Occipital lobe (tissue), 2 donors: ENCODE results near the gene LTBP3. TPM values are rescaled to one million over a fixed set of nuclear protein-coding genes. Genes with fewer than 3 reads are reported as not detected.
"Not testable (repeated sequence)": the region's sequence is repeated elsewhere in the genome, so short reads cannot be mapped to it uniquely, and the experiment has no call there.

Source experiments
- DNase-seq: peaks from one replicate; lab custom pipeline; 2025; lab: John Stamatoyannopoulos, UW
- total RNA-seq: library from RNA; depleted of rRNA; stranded (reverse); fragments of >200 nt; gene quantifications from one replicate; pipeline ENCODE4 v1.2.3, GENCODE V29; 2014

LTBP3 gene
- total RNA-seq, 1 donor from 2014 or later, result 18.4 TPM

GRCh38 chr11:65572356-65573051 is 14.3 kb upstream of the LTBP3 start, which contains the start of gene FAM89B:
FAM89B (plus strand) TSS chr11:65572538; CDS start chr11:65572670, 132 bp downstream.
- DNase-seq, result peak; percentile 86

- no peak for DNase-seq
Observed at GRCh38 chr11:65571940-65572339, 13.8 kb upstream of the LTBP3 start.

- no peak for DNase-seq
Observed at GRCh38 chr11:65571420-65571819, 13.3 kb upstream of the LTBP3 start.

GRCh38 chr11:65569973-65570918 is 12.1 kb upstream of the LTBP3 start, which contains the start of gene ZNRD2:
ZNRD2 (plus strand) TSS chr11:65570477; CDS start chr11:65570492, 15 bp downstream.
- peak; percentile 97 for DNase-seq

- no peak for DNase-seq
Observed at GRCh38 chr11:65569164-65569972, 11.2 kb upstream of the LTBP3 start.

- no peak for DNase-seq
Observed at GRCh38 chr11:65565624-65566453, 7.7 kb upstream of the LTBP3 start.

- not testable (repeated sequence) for DNase-seq
Observed at GRCh38 chr11:65564879-65565559, 6.9 kb upstream of the LTBP3 start.

GRCh38 chr11:65563601-65564000 is 5.4 kb upstream of the LTBP3 start:
- no peak for DNase-seq

GRCh38 chr11:65562788-65563187 is 4.6 kb upstream of the LTBP3 start:
- DNase-seq, result no peak

GRCh38 chr11:65562020-65562419 is 3.9 kb upstream of the LTBP3 start:
- DNase-seq, result no peak

GRCh38 chr11:65560555-65561418 is 2.6 kb upstream of the LTBP3 start:
- no peak for DNase-seq

GRCh38 chr11:65559951-65560537 is 1.9 kb upstream of the LTBP3 start:
- DNase-seq, result no peak

- DNase-seq, result no peak
Observed at GRCh38 chr11:65559535-65559934, 1.4 kb upstream of the LTBP3 start.

- no peak for DNase-seq
Observed at GRCh38 chr11:65558930-65559509, 861 bp upstream of the LTBP3 start.

GRCh38 chr11:65557280-65558001 is 718 bp downstream of the LTBP3 start:
- no peak for DNase-seq

- no peak for DNase-seq
Observed at GRCh38 chr11:65556470-65557279, 1.5 kb downstream of the LTBP3 start.
